ENCODE measurements around the gene DNAJC16.

- TF ChIP-seq CTCF (conservative IDR thresholded peaks at IDR 0.05) (no peak), ZFX (IDR thresholded peaks at IDR 0.05) (no peak)
These were observed 92.2 kb downstream of the DNAJC16 start for GRCh38 chr1:15618655-15619525.

Measured in C4-2B (cell line).